A673 (cell line): ENCODE results near the gene PHRF1. TPM values are rescaled to one million over a fixed set of nuclear protein-coding genes. Genes with fewer than 3 reads are reported as not detected.
"Not testable (repeated sequence)": the region's sequence is repeated elsewhere in the genome, so short reads cannot be mapped to it uniquely, and the experiment has no call there.

ENCODE experiments used
- BruUV-seq: library from RNA; stranded (reverse); fragments of 400-500 nt; replicated peaks from 2 replicates; lab custom pipeline; 2021; lab: Mats Ljungman, UMichigan
- CTCF ChIA-PET: fragments of 300-600 bp; sonication (Branson Sonifier 250); formaldehyde crosslinking; loops from one replicate; lab custom pipeline; 2022; ENCODE audit warnings: antibody characterized with exemption; lab: Charles Lee
- POLR2A ChIA-PET: fragments of 300-600 bp; sonication (Branson Sonifier 250); formaldehyde crosslinking; loops from one replicate; lab custom pipeline; 2022; ENCODE audit warnings: antibody characterized with exemption; ENCODE audit not compliant: low non-redundant PET; lab: Charles Lee
- DNase-seq: peaks from one replicate; pipeline ENCODE4 v3.0.0-alpha.2; 2015; ENCODE audit warnings: low spot score
- H3K27ac ChIP-seq: fragments of 200-600 bp; sonication (generic); 2 replicates; pipeline ENCODE4 v1.5.1; 2016; ENCODE audit warnings: mixed run types, low read depth, mild to moderate bottlenecking, mixed read lengths, antibody characterized with exemption, low read length; ENCODE audit not compliant: poor library complexity, severe bottlenecking
- H3K27me3 ChIP-seq: fragments of 200-600 bp; sonication (generic); replicated peaks from 2 replicates; pipeline ENCODE4 v1.6.1; 2017; ENCODE audit warnings: mixed run types, low read depth, mild to moderate bottlenecking, mixed read lengths, antibody characterized with exemption, low read length; ENCODE audit not compliant: insufficient read depth, poor library complexity
- H3K36me3 ChIP-seq: fragments of 200-600 bp; sonication (generic); 2 replicates; pipeline ENCODE4 v1.6.1; 2016; ENCODE audit warnings: mixed run types, mild to moderate bottlenecking, mixed read lengths, antibody characterized with exemption, low read length; ENCODE audit not compliant: insufficient read depth, poor library complexity, severe bottlenecking
- H3K4me1 ChIP-seq: fragments of 200-600 bp; sonication (generic); 2 replicates; pipeline ENCODE4 v1.6.1; 2017; ENCODE audit warnings: mixed run types, mild to moderate bottlenecking, mixed read lengths, antibody characterized with exemption, low read length; ENCODE audit not compliant: insufficient read depth, poor library complexity, severe bottlenecking
- H3K4me3 ChIP-seq: fragments of 200-600 bp; sonication (generic); 2 replicates; pipeline ENCODE4 v1.5.1; 2016; ENCODE audit warnings: low read depth, mixed run types, mild to moderate bottlenecking, mixed read lengths, low read length; ENCODE audit not compliant: poor library complexity, severe bottlenecking
- H3K9me3 ChIP-seq: fragments of 200-600 bp; sonication (generic); 2 replicates; pipeline ENCODE4 v1.6.1; 2016; ENCODE audit warnings: mixed run types, low read depth, mild to moderate bottlenecking, mixed read lengths, antibody characterized with exemption, low read length; ENCODE audit not compliant: poor library complexity, severe bottlenecking
- EZH2 ChIP-seq: fragments of 200-600 bp; sonication (generic); IDR thresholded peaks from 2 replicates; pipeline ENCODE4 v1.6.1; 2017; ENCODE audit warnings: borderline replicate concordance, low read depth, mild to moderate bottlenecking, mixed read lengths, antibody characterized with exemption, low read length; ENCODE audit not compliant: poor library complexity, severe bottlenecking
- intact Hi-C: fragments of 100-400 bp; cut with micrococcal nuclease; formaldehyde crosslinking; loops from one replicate; pipeline ENCODE4 v1.10.0; 2022; ENCODE audit not compliant: unreplicated experiment
- total RNA-seq: library from RNA; stranded (reverse); gene quantifications from 2 replicates; pipeline ENCODE4 v1.2.3, GENCODE V29; 2021
- TF ChIP-seq, protein P1 (sequence below): fragments of 300-800, 200-600 bp; sonication (generic); conservative IDR thresholded peaks from 2 replicates; pipeline ENCODE4 v1.5.1; 2017; ENCODE audit warnings: low read depth, mild to moderate bottlenecking, antibody characterized with exemption, low read length, moderate library complexity, mixed read lengths

Gene PHRF1
- total RNA-seq, 1 experiment from 2014 or later = 43.0 TPM

DNA sequence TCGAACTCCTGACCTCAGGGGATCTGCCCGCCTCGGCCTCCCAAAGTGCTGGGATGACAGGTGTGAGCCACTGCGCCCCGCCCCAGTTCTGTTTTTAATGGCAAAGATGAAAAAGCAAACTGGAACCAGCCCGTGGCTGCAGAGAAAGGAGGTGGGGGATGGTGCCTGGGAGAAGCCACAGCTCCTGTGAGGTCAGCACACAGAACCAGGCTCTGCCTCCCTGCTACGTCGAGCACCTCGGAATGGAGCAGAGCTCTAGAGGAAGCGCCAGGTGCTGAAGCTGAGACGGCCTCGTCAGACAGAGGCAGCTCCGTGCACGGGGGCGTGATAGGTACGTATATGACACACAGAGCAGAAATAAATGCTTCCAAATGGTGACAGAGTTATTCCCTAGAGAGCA is 69.3 kb downstream of the PHRF1 start:
- Histone ChIP-seq H3K4me3 (no peak overlapping the region), H3K9me3 (no peaks in the 10 kb centered on the region), H3K4me1 (peaks cover 21% of the 10 kb centered on the region), H3K36me3 (no peaks in the 10 kb centered on the region), H3K27me3 (no peaks in the 10 kb centered on the region), H3K27ac (no peak overlapping the region)
- TF ChIP-seq, protein P1, sequence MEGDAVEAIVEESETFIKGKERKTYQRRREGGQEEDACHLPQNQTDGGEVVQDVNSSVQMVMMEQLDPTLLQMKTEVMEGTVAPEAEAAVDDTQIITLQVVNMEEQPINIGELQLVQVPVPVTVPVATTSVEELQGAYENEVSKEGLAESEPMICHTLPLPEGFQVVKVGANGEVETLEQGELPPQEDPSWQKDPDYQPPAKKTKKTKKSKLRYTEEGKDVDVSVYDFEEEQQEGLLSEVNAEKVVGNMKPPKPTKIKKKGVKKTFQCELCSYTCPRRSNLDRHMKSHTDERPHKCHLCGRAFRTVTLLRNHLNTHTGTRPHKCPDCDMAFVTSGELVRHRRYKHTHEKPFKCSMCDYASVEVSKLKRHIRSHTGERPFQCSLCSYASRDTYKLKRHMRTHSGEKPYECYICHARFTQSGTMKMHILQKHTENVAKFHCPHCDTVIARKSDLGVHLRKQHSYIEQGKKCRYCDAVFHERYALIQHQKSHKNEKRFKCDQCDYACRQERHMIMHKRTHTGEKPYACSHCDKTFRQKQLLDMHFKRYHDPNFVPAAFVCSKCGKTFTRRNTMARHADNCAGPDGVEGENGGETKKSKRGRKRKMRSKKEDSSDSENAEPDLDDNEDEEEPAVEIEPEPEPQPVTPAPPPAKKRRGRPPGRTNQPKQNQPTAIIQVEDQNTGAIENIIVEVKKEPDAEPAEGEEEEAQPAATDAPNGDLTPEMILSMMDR = no peak
- TF ChIP-seq EZH2 = no peak
- intact Hi-C loops = no loop called here
- BruUV-seq = no TSS peak
- ChIA-PET POLR2A (no interaction called here), CTCF (no interaction called here)
- DNase-seq = no peak

DNA sequence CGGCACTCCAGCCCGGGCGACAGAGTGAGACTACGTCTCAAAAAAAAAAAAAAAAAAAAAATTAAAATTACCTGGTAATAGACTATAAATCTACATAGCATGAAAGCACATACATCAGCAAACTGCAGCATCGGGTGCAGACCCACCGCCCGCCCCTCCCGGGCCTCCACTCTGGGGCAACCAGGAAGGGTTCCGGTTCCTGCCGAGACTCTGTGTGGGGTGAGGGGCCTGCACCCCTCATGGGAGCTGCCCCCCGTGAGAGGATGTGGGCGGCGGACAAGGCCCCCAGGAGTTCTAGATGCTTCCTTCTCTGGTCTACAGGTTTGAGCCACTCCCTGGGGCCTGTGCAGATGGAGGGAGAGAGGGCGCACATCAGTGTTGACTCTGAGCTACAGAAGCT is 69.9 kb downstream of the PHRF1 start:
- H3K4me1 ChIP-seq = peaks cover 14% of the 10 kb centered on the region
- no peak overlapping the region for H3K4me3 ChIP-seq
- ChIA-PET CTCF (no interaction called here), POLR2A (no interaction called here)
- H3K36me3 ChIP-seq = peaks cover 3% of the 10 kb centered on the region
- no peak for DNase-seq
- intact Hi-C loops = no loop called here
- no peaks in the 10 kb centered on the region for H3K27me3 ChIP-seq
- no peaks in the 10 kb centered on the region for H3K9me3 ChIP-seq
- no TSS peak for BruUV-seq
- H3K27ac ChIP-seq = no peak overlapping the region
- TF ChIP-seq, protein P1 = no peak
- TF ChIP-seq EZH2 = no peak

DNA sequence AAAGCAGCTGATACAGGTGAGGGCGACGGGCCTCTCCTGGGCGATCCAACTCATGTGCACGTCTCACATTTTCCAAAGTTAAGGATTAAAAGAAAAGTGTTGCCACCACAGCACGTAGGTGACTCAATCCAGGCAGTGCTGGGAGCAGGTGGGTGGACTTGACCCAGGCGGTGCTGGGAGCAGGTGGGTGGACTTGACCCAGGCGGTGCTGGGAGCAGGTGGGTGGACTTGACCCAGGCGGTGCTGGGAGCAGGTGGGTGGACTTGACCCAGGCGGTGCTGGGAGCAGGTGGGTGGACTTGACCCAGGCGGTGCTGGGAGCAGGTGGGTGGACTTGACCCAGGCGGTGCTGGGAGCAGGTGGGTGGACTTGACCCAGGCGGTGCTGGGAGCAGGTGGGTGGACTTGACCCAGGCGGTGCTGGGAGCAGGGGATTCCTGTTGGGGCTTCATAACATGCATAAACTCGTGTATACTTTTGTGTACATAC is 71.4 kb downstream of the PHRF1 start:
- H3K36me3 ChIP-seq, H3K4me1 ChIP-seq, BruUV-seq, DNase-seq, CTCF ChIA-PET, H3K27ac ChIP-seq, H3K27me3 ChIP-seq, H3K4me3 ChIP-seq, intact Hi-C loops, POLR2A ChIA-PET, H3K9me3 ChIP-seq: not testable (repeated sequence)

DNA sequence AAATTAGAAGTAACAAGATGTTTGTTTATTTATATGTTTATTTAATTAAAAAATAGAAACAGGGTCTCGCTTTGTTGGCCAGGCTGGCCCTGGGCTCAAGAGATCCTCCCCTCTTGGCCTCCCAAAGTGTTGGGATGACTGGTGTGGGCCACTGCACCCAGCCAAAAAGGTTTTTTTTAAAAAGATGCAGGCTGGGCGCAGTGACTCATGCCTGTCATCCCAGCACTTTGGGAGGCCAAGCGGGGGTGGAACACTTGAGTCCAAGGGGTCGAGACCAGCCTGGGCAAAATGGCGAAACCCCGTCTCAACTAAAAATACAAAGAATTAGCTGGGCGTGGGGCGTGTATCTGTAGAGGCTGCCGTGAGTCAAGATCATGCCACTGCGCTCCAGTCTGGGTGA is 74.2 kb downstream of the PHRF1 start:
- Histone ChIP-seq H3K4me1 (no peaks in the 10 kb centered on the region), H3K27ac (no peak overlapping the region), H3K9me3 (no peaks in the 10 kb centered on the region), H3K27me3 (no peaks in the 10 kb centered on the region), H3K4me3 (no peak overlapping the region), H3K36me3 (peaks cover 3% of the 10 kb centered on the region)
- BruUV-seq = no TSS peak
- no peak for TF ChIP-seq EZH2
- TF ChIP-seq, protein P1 = no peak
- ChIA-PET POLR2A (no interaction called here), CTCF (no interaction called here)
- DNase-seq = no peak
- intact Hi-C loops = no loop called here

DNA sequence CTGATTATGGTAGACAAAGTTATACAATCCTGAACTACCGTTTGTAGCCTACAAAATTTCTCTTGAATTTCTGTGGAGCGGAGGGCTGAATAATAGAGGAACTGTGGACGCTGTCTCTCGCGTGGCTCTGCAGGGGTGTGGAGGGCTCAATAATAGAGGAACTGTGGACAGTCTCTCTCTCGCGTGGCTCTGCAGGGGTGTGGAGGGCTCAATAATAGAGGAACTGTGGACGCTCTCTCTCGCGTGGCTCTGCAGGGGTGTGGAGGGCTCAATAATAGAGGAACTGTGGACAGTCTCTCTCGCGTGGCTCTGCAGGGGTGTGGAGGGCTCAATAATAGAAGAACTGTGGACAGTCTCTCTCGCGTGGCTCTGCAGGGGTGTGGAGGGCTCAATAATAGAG is 76.9 kb downstream of the PHRF1 start:
- H3K4me3 ChIP-seq, CTCF ChIA-PET, BruUV-seq, H3K36me3 ChIP-seq, H3K4me1 ChIP-seq, H3K27ac ChIP-seq, DNase-seq, POLR2A ChIA-PET, H3K27me3 ChIP-seq, H3K9me3 ChIP-seq, intact Hi-C loops: not testable (repeated sequence)
